Measurements from ENCODE around the gene RAB2B. TPM values are rescaled to one million over a fixed set of nuclear protein-coding genes. Genes with fewer than 3 reads are reported as not detected.

Gene RAB2B
- total RNA-seq = 15.1 TPM
- long read RNA-seq, partial matches to known transcripts = 0 of 1 reads
- long read RNA-seq, other reads (novel, unspliced or antisense) = 0 of 1 reads

DNA sequence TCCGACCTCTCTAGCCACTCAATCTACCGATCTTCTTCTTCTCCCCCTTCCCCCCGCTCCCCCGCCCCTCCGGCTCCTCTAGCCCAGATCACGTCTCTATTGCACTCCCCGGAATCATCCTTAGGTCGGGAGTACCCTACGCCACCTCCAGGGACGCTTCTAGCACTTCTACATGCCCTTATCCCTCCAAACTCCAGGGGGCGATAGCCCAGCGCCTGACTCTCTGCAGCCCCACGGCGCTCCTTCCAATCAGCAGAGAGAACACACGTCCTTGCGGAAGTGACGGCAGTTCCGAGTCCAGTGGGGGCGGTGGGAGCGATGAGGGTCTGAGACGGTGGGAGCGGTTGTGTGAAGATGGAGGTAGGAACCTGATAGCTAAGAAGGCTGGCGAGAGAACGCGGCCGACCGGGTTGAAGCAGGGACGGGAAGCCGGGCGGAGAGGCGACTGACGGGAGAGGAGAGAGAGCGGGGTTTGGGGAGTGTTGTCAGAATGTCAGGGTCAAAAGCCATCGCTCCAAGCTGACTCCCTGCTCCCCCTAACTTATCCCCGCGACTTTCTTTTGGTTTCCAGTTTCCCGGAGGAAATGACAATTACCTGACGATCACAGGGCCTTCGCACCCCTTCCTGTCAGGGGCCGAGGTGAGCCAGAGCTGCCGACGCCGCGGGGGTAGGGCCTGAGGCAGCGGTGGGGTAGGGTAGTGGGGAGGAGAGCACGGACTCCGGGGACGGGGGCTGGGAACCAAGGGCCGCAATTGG, at the start of gene RAB2B, which contains the start of gene TOX4:
Gene RAB2B, minus strand, starts transcription at position 35 of the 757 bp plus-strand sequence. CDS start 87 bp downstream, outside the sequence.
Gene TOX4, plus strand, starts transcription at position 271 of the 757 bp plus-strand sequence. Its CDS starts 84 bp downstream, at position 355.
- DNase-seq (ENCODE audit: missing footprints) (peak; percentile 96), ATAC-seq (peak; percentile 100)
- intact Hi-C loops (cut with DNase I) = loop anchor here (1.0 to 2.0 kb wide), 3 partner anchors 21 to 92 kb away; partner anchors contain the start of genes CHD8, METTL3 and SUPT16H

DNA sequence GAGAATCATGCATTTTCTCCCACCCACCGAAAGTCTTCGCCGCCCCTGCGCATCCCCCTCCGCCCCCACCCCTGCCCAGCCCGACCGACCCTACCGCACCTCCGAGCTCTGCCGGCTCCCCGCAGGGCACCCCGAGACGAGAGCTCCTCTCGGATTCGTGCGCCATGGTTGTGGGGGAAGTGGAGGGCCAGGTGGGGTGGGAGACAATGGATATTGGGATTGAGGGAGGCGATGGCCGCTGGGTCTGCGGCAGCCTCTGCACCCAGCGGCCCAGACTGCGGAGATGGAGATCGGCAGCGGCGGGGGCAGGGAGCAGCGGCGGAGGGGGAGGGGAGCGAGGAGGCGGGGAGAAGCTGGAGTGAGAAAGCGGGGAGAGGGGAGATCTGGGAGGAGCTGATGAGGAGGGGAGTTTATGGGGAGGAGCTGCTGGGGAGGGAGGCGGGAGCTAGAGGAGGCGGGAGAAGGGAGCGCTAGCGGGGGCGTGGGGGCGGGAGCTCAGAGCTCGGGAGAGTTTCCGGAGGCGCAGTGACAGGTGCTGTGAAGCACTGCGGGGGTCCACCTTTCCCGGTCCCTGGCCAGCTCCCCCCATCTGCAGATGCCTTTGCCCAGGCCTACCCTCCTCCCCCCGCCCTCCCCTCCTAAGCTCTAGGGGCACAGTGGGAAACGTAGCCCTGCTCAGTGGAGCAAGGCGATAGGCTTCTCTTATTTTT, 49.4 kb upstream of the RAB2B start, which contains the start of gene SALL2:
Gene SALL2, minus strand, starts transcription at position 385 of the 710 bp plus-strand sequence. Its CDS starts 219 bp downstream, at position 166.
- peak; percentile 91 for ATAC-seq
- DNase-seq (ENCODE audit: missing footprints) = peak; percentile 78
- intact Hi-C loops (cut with DNase I) = no loop called here

DNA sequence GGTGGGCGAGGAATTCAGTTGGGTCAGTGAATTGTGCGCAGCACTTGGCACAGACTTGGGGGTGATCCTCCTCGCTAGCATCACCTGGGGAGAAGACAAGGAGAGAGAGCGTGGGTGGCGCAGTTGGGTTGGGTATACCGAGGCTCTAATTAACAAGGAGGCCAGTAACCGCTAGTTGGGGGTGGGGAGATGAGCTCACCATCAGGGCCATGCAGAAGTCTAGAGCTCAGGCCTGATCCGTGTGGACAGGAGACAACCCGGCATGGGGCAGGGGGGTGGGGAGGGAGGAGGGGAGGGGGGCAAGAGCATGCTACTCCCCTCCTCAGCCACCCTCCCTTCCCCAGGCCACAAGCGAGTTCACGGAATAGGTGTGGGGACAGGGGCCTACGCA, 48.8 kb upstream of the RAB2B start:
- intact Hi-C loops (cut with DNase I) = no loop called here
- ATAC-seq (no peak), DNase-seq (ENCODE audit: missing footprints) (no peak)

DNA sequence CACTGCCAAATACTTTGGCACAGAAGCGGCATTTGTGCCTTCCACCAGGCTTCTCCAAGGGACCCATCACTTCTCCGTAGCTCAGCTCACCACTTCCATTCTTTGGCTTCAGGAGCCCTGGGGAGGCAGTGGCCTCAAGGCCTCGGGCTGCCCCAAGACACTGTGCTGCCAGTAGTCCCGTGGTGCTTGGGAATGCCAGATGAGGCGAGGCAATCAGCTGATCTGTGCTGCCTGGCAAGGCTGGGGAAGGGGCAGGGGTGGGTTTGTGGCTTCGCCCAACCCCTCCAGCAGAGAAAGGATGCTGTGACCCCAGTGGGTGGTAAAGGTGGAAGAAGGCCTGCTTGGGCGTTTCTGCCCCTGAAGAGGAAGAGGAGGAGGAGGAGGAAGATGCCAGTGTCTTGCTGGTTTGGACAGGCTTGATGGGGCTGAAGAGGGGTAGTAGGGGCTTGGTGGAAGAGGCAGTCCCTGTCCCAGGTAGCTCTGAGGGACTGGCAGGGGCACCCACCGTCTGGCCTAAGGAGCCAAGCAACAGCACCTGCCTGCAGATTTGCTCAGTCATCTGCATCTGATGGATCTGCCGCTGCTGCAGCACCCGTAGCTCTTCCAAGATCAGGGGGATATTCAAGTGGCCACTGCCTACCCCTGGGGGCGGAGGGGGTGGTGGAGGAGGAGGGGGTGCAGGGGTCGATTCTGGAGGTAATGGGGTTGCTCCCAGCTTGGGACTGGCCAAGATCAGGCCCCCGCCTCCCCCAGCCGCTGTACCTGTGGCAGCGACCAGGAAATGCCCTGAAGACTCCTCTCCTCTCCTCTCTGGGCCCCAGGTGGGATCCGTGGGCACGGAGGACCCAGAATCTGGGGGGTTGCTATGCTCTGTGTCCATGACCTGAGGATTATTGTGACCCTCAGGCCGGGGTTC, 48.1 kb upstream of the RAB2B start:
- ATAC-seq (no peak), DNase-seq (ENCODE audit: missing footprints) (no peak)
- intact Hi-C loops (cut with DNase I) = no loop called here

DNA sequence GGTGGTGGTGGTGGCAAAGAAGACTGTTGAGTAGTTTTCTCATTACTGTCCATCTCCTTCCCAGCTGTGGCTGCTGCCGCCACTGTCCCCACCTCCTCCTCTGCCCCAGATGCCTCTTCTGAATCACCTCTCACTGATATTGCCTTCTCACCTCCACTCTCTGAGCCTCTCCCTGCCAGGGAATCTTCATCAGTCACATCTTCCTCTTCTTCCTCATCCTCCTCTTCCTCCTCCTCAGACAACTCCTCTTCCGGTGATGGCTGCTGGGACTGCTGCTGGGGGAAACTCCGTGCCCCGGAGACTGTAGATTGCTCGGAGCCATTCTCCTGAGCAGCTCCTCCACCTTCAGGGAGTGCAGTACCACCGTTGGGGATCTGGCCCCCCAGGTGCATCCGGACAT, 46.4 kb upstream of the RAB2B start:
- DNase-seq (ENCODE audit: missing footprints) = peak; percentile 27
- ATAC-seq = no peak
- intact Hi-C loops (cut with DNase I) = no loop called here

DNA sequence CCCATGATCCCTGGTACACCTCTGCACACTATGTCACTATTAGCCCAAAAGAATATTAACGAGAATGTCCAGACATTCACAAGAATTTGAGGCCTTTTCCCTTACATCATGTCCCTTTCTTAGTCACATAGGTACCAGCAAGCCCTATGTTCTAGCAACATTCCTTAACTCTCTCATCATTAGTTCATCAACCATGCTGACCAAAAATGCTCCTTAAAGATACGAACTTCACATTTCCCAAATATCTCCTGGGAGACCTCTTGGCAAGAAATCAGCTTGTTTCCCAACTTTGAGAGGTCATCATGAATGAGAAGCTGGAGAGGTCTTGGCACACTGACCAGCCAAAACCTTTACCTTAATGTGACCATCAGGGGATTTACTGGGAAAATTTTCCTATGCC, 44.7 kb upstream of the RAB2B start:
- ATAC-seq (no peak), DNase-seq (ENCODE audit: missing footprints) (no peak)
- intact Hi-C loops (cut with DNase I) = no loop called here

DNA sequence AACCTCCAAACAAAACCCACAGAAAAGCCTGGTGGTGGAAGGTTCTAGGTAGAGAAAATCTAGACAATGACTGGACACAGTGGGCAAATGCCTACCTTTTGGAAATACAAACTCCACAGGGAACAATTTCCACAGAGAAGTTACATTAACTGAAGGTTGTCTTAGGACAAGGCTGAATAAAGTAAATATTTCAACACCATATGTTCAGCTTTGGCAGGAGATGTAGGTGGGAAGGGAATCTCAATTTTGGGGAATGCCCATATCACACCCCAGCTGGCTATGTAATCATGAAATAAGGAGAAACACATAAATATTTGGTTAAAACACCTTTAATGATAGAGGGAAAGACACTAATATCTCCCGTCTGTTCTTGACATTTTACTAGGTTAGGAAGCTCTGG, 44.0 kb upstream of the RAB2B start:
- ATAC-seq (no peak), DNase-seq (ENCODE audit: missing footprints) (no peak)
- intact Hi-C loops (cut with DNase I) = no loop called here

DNA sequence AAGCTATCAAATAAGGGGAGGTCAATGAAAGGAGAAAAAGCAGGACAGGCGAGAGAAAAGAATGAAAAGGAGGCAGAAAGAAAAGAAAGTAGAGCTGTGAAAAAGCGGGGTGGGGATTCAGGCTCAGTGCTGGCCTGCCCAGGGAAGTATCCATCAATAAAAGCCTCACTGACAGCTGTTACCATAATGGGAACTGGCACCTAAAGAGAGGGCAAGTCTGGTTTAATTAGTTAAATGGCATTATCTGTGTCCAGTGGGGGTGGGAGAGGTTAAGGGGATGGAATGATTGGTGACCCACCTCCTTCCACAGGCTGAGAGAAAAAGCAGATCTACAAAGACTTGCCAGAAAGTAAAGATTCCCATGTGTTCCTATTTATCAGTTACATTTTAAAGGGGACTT, 42.0 kb upstream of the RAB2B start:
- no peak for DNase-seq (ENCODE audit: missing footprints)
- ATAC-seq = no peak
- intact Hi-C loops (cut with DNase I) = no loop called here

DNA sequence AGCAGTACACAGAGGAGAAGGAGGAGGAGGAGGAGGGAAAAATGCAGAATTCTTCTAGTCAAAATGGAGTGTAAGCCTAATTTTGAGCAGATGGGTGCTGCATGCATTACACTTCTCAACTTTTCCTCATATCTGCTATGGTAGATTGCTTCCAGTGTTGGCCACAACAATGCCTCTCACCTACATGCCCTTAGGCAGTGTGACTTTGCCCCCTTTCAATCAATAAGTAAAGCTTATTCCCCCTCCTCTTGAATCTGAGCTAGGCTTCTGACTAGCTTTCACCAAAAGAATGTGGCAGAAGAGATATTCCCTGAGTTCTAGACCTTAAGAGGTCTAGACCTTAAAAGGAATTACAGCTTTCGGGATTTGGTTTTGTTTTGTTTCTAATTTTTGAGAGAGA, 37.6 kb upstream of the RAB2B start:
- intact Hi-C loops (cut with DNase I) = loop anchor here (5.0 kb wide), 1 partner anchor 43 kb away; no protein-coding TSS in a partner anchor
- no peak for ATAC-seq
- DNase-seq (ENCODE audit: missing footprints) = no peak

DNA sequence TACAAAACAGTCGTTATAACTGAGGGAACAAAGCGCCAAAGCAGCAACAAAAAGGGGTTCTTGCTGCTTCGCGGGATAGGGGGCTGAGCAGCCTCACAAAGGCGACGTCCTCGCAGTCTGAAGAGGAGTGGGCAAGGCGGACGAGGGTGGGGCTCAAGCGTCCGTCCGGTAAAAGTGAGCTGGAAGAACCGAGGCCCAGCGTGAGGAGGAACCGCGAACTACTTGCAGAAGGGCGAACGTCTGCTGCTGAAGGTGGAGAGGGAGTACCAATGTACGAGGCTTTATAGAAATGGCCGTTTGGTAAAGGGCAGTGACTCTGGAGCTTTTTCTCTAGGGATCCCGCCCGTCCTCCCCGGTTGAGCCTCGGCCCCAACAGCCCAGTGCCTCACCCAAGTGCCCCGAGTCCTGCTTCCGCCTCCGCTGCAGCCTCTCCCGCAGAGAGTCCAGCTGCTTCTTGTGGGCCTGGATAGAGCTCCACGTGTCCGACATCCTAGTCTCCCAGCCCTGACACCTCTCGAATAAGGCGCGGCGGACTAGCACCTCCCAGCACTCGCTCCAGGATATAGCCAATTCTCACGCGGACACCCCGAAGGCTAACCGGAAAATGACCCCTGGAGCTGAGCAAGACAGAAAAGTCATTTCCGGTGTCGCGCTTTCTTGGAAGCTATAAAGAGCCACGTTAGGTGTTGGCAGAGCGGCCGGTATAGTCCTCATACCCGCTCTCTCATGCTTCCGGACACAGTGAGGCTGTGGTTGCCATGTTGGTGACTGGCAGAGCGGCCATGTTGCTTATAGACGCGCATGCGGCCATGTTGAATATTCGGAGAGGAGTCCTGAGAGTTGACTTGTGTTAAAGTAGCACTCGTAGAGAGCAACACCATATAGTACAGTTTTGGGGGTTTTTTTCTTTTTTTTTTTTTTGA, 34.2 kb upstream of the RAB2B start, which contains the start of gene METTL3:
Gene METTL3, minus strand, starts transcription at position 606 of the 923 bp plus-strand sequence. Its CDS starts 117 bp downstream, at position 489.
- intact Hi-C loops (cut with DNase I) = loop anchor here (1.0 to 5.0 kb wide), 2 partner anchors 34 to 46 kb away; partner anchors contain the start of gene TOX4
- DNase-seq (ENCODE audit: missing footprints) (peak; percentile 99), ATAC-seq (peak; percentile 99)

DNA sequence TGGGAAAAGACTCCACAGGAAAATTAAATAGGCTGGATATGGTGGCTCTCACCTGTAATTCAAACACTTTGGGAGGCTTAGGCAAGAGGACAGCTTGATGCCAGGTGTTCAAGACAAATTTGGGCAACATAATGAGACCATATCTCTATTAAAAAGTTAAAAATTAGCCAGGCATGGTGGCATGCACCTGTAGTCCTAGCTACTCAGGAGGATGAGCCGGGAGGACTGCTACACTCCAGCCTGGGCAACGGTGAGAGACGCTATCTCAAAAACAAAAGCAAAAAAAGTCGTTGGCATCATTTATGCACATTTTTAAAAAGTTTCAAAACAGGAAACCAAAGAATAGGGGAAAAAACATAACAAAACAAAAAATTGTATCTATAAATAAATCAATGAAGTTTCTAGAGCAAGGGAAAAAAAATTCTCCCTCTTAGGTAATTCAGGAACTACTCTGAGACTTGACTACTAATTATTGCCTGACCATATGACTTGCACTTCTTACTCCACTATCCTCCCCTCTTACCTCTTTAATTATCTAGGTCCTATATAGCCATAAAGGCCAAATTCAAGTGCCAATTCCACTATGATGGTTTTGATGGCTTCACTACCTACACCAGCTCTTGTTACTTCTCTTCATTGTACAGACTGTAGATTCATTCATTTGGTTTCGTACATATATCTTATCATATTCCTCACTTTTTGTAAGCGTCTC, 32.8 kb upstream of the RAB2B start:
- DNase-seq (ENCODE audit: missing footprints) (no peak), ATAC-seq (no peak)
- intact Hi-C loops (cut with DNase I) = loop anchor here (5.0 kb wide), 1 partner anchor 48 kb away; no protein-coding TSS in a partner anchor

DNA sequence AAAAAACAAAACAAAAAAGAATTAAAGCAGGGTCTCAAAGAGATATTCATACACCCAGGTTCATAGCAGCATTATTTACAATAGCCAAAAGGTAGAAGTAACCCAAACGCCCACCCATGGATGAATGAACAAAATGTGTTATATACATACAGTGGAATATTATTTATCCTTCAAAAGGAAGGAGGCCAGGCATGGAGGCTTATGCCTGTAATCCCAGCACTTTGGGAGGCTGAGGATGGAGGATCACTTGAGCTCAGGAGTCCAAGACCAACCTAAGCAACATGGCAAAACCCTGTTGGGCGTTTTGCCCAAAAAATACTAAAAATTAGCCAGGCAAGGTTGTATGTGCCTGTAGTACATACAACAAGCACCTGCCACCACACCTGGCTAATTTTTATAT, 29.8 kb upstream of the RAB2B start:
- ATAC-seq = no peak
- intact Hi-C loops (cut with DNase I) = no loop called here
- DNase-seq (ENCODE audit: missing footprints) = no peak

DNA sequence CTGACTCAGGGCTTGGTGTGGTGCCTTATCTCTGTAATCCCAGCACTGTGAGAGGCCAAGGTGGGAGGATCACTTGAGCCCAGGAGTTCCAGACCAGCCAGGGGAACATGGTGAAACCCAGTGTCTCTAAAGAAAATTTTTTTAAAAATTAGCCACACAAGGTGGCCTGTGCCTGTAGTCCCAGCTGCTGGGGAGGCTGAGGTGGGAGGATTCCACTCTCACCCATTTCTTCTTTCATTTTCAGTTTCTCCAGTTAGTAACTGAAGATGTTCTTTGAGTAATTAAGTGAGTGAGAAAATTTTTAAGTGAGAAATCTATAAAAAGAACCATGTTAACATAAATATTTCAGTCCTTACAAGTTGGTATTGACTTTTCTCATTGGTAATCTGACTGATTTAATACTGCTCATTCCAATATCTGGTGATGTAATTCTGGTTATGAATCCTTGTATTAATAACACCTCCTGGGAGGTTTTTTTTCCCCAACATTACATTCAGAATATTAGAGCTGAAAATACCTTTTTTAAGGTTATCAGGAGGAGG, 28.3 kb upstream of the RAB2B start:
- ATAC-seq (no peak), DNase-seq (ENCODE audit: missing footprints) (no peak)
- intact Hi-C loops (cut with DNase I) = no loop called here

DNA sequence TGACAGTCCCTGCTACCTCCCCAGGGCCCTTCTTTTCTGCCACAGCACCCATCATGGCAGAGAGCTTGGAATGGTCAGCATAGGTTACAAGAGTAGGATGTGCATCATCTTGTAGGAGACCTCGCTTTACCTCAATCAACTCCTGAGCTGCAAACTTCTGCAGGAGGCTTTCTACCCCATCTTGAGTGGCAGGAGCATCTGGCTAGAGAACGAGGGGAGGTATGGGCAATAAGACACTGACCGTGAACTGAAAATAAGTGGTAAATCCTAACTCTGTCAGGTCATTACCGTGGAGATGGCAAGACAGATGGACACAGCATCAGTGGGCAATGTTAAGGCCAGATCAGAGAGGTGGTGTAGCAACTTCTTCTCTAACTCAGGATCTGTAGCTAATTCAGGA, 26.6 kb upstream of the RAB2B start:
- ATAC-seq (no peak), DNase-seq (ENCODE audit: missing footprints) (no peak)
- intact Hi-C loops (cut with DNase I) = no loop called here

DNA sequence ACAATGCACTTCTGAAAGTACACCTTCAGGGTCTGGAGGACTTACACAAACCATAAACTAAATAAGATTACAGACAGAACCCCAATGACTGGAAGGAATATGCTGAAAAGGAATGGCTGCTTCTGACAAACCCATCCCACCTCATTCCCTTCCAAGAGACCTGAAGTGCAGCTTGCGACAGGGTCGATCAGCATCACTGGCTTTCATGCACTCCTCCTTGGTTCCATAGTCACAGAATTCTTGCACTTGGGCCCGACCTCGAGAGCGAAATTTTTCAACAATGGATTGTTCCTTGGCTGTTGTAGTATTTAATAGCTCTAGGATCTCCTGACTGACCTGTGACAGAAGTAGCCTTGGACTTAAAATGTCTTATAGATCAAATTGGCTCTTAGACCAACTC, 24.8 kb upstream of the RAB2B start:
- intact Hi-C loops (cut with DNase I) = no loop called here
- no peak for DNase-seq (ENCODE audit: missing footprints)
- no peak for ATAC-seq
